Brain microvascular endothelial cell (primary cell): ENCODE results near the gene E2F1.

Experiments
- DNase-seq: peaks from one replicate; pipeline ENCODE4 v3.0.0-alpha.2; 2020
- H3K27ac ChIP-seq: fragments of 250-450 bp; sonication (Bioruptor Pico); 2 replicates; pipeline ENCODE4 v1.5.1; 2020; ENCODE audit warnings: mild to moderate bottlenecking, moderate library complexity
- H3K27me3 ChIP-seq: fragments of 250-450 bp; sonication (Bioruptor Pico); replicated peaks from 2 replicates; pipeline ENCODE4 v1.5.1; 2020; ENCODE audit warnings: mild to moderate bottlenecking
- H3K36me3 ChIP-seq: fragments of 250-450 bp; sonication (Bioruptor Pico); replicated peaks from 2 replicates; pipeline ENCODE4 v1.5.1; 2020; ENCODE audit warnings: mild to moderate bottlenecking
- H3K4me3 ChIP-seq: 2 replicates; pipeline ENCODE4 v1.5.1; 2011; ENCODE audit warnings: low read depth, mild to moderate bottlenecking, control low read depth, low read length, moderate library complexity
- CTCF ChIP-seq: IDR thresholded peaks from 2 replicates; pipeline ENCODE4 v1.5.1; 2011; ENCODE audit warnings: low read depth, mild to moderate bottlenecking, moderate library complexity, low read length, control low read depth, inconsistent platforms; ENCODE audit errors: missing control alignments
- in situ Hi-C: cut with HindIII; loops from 2 replicates; pipeline ENCODE4 v1.10.0; 2017; ENCODE audit warnings: low sequenced_read_pairs, low pct_ligation_motif_present

Gene E2F1

GRCh38 chr20:33626190-33626589 lies 60.0 kb downstream of the E2F1 start:
- Histone ChIP-seq H3K36me3 (peaks cover 10% of the 10 kb centered on the region), H3K27me3 (no peaks in the 10 kb centered on the region), H3K27ac (no peak overlapping the region), H3K4me3 (no peak overlapping the region)
- no peak for DNase-seq
- in situ Hi-C loops: no loop called here
- TF ChIP-seq CTCF: no peak
